Body of pancreas (tissue), 4 donors: ENCODE results near the gene LRRC8B. TPM values are rescaled to one million over a fixed set of nuclear protein-coding genes. Genes with fewer than 3 reads are reported as not detected.

Experiments
- ATAC-seq: fragments of 150-250 bp; one replicate; pipeline ENCODE4 v1.9.1; 2016
- DNase-seq, 4 donors: peaks; one replicate each; pipeline ENCODE4 v3.0.0-alpha.2; 2019
- H3K27ac ChIP-seq, 4 donors: fragments of 200-600 bp; sonication (generic); 1 replicate in 3 of 4; 2 replicates in 1 of 4; pipeline versions ENCODE4 v1.5.1 to v1.6.1; 2016 to 2019; ENCODE audit warnings: mild to moderate bottlenecking in 1 of 4, mixed read lengths in 1 of 4, moderate library complexity in 1 of 4
- H3K27me3 ChIP-seq, 2 donors: fragments of 200-600 bp; sonication (generic); one replicate each; pipeline ENCODE4 v1.6.0; 2016; ENCODE audit warnings: mild to moderate bottlenecking in 1 of 2
- H3K36me3 ChIP-seq, 2 donors: fragments of 200-600 bp; sonication (generic); replicated peaks in 1 of 2; 2 replicates each; pipeline ENCODE4 v1.5.1; 2016; ENCODE audit warnings: low read depth in 2 of 2; ENCODE audit not compliant: insufficient read depth in 1 of 2
- H3K4me1 ChIP-seq: fragments of 200-600 bp; sonication (generic); one replicate; pipeline ENCODE4 v1.6.0; 2016
- H3K4me3 ChIP-seq, 2 donors: fragments of 200-600 bp; sonication (generic); 1 replicate in 1 of 2; 2 replicates in 1 of 2; pipeline ENCODE4 v1.5.1; 2016 to 2019
- H3K9me3 ChIP-seq, 3 donors: fragments of 200-600 bp; sonication (generic); 1 replicate in 2 of 3; 2 replicates in 1 of 3; pipeline ENCODE4 v1.5.1; 2016
- POLR2A ChIP-seq, 3 donors: fragments of 450-650 bp; IDR thresholded peaks; one replicate each; pipeline ENCODE4 v1.6.1; 2016; ENCODE audit warnings: antibody characterized with exemption in 3 of 3, mild to moderate bottlenecking in 2 of 3
- WGBS, 2 donors: methylation state at CpG; one replicate each; pipeline ENCODE4 v1.1.5; 2017; 5-methylcytosine and 5-hydroxymethylcytosine counted together
- intact Hi-C: fragments of 100-400 bp; cut with DNase I; formaldehyde crosslinking; loops from one replicate; pipeline ENCODE4 v1.15.1; 2023
- total RNA-seq, 2 donors: library from RNA; depleted of rRNA; stranded (reverse); fragments of >200 nt; gene quantifications; one replicate each; pipeline ENCODE4 v1.1.0, GENCODE V29; 2016
- TF ChIP-seq, protein P1 (sequence below), 7 experiments: fragments of 450-650 bp in 4 of 7; fragments of 200-600 bp in 3 of 7; sonication (generic) in 3 of 7; IDR thresholded peaks; one replicate each; pipeline ENCODE4 v1.5.1; 2016 to 2019; ENCODE audit warnings: antibody characterized with exemption in 7 of 7

The LRRC8B gene
- total RNA-seq, 2 donors from 2014 or later = 6.0 to 23.4 TPM

DNA sequence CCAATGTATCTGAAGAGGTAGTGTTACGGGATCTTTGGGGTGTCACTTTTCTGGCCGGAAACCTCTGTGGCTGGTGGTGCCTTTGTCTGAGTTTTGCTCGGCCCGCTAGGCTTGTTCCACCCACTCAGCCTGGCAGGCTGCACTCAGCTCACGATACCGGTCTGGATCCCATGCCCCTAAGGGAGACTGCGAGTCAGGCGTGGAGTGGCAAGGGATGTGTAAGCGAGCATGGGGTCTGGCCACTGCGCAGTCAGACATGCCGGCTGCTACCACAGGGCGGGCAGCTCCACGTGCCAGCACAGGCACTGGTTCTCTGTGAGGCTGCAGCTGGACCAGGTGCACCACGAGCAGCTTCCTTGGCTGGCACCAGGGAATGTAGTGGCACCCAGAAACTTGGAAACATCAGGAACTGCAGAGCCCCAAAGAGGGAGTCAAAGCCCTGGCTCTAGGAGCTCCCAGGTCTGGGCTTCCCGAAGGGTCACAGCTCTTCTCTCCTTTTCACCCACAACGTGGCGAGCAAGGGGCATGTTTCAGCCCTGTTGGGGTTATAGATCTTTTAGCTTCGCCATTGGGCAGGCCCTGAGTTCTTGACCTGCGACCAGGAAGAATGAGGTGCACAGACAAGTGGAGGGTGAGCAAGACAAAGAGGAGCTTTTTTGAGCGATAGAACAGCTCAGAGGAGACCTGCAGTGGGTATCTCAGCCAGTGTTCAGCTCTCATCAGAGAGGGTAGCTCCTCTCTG lies 84.5 kb downstream of the LRRC8B start:
- no peaks in the 10 kb centered on the region for H3K4me1 ChIP-seq
- intact Hi-C loops = no loop called here
- H3K27me3 ChIP-seq = no peaks in the 10 kb centered on the region
- DNase-seq (no peak), ATAC-seq (no peak)
- WGBS, 2 donors = 89% methylated on average over 17 to 19 of the region's 20 CpGs
- no peaks in the 10 kb centered on the region for H3K9me3 ChIP-seq
- H3K36me3 ChIP-seq = no peaks in the 10 kb centered on the region
- H3K4me3 ChIP-seq = no peak overlapping the region
- TF ChIP-seq, protein P1, sequence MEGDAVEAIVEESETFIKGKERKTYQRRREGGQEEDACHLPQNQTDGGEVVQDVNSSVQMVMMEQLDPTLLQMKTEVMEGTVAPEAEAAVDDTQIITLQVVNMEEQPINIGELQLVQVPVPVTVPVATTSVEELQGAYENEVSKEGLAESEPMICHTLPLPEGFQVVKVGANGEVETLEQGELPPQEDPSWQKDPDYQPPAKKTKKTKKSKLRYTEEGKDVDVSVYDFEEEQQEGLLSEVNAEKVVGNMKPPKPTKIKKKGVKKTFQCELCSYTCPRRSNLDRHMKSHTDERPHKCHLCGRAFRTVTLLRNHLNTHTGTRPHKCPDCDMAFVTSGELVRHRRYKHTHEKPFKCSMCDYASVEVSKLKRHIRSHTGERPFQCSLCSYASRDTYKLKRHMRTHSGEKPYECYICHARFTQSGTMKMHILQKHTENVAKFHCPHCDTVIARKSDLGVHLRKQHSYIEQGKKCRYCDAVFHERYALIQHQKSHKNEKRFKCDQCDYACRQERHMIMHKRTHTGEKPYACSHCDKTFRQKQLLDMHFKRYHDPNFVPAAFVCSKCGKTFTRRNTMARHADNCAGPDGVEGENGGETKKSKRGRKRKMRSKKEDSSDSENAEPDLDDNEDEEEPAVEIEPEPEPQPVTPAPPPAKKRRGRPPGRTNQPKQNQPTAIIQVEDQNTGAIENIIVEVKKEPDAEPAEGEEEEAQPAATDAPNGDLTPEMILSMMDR (IDR thresholded peaks at IDR 0.05) = no peak
- no peak for TF ChIP-seq POLR2A (IDR thresholded peaks at IDR 0.05)
- H3K27ac ChIP-seq = no peak overlapping the region

DNA sequence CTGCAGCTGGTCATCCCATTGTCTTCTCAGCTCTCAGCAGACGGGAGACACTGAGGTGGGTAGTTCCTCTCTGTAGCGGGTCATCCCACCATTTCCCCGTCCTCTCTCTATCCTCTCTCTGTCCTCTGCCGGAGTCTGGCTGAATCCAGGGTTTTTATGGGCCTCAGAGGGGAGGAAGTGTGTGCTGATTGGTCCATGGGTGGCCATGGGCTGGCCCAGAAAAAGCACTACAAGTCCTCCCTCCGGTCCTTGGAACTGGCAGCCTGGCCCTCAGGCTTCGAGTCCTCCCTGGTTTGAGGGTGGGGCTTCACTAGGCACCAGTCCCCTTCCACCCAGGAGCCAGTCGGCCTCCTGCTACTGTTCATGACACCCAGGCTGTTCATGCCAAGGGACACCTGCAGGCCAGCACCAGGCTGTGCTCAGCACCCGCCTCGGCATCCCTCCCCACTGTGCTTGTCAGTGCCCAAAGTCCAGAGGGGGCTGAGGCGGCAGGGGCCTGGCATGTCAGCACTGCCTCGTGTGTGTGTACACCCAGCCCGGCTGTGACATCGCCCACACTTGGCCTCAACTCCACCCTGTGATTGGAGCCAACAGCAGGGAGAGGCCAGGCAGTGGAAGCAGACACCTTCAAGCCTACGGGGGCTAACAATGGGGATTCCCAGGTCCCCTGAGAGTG lies 85.3 kb downstream of the LRRC8B start:
- 87 to 89% methylated on average over 4 to 14 of the region's 14 CpGs for WGBS, 2 donors
- ATAC-seq = no peak
- H3K36me3 ChIP-seq = no peaks in the 10 kb centered on the region
- H3K9me3 ChIP-seq = no peaks in the 10 kb centered on the region
- DNase-seq = no peak
- H3K27me3 ChIP-seq = no peaks in the 10 kb centered on the region
- intact Hi-C loops = loop anchor here (10.0 kb wide), 1 partner anchor 155 kb away; no protein-coding TSS in a partner anchor
- H3K4me1 ChIP-seq = no peaks in the 10 kb centered on the region
- H3K4me3 ChIP-seq = no peak overlapping the region
- TF ChIP-seq, protein P1 (IDR thresholded peaks at IDR 0.05) = no peak
- no peak for TF ChIP-seq POLR2A (IDR thresholded peaks at IDR 0.05)
- no peak overlapping the region for H3K27ac ChIP-seq

DNA sequence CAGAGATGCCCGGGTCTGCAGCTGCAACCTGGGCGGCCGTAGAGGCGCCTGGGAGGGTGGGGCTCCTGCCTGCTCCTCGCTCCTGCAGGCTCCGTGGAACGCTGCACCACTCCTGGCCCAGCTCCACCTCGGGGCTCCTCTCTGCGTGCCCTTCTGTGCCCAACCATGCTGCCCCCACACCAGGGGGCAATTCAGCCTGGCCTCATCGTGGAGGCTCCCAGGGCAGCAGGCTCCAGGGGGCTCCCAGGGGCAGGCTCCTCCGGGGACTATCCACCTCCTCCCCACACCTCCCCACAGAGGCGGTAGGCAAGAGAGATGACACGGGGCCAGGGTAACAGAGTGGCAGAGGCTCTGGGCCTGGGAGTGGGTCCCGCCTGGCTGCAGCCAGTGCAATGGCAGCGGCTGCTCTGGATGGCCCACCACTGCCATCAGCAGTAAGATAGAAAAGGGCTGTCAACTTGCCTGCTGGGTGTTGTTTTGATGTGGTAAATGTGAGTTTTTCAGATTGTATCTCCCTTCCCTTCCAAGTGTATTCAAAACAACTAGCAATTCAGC lies 85.9 kb downstream of the LRRC8B start:
- ATAC-seq = no peak
- Histone ChIP-seq H3K9me3 (no peaks in the 10 kb centered on the region), H3K4me1 (no peaks in the 10 kb centered on the region), H3K36me3 (no peaks in the 10 kb centered on the region), H3K4me3 (no peak overlapping the region), H3K27ac (no peak overlapping the region), H3K27me3 (no peaks in the 10 kb centered on the region)
- WGBS, 2 donors = 85 to 88% methylated on average over 12 to 15 of the region's 15 CpGs
- DNase-seq = no peak
- TF ChIP-seq POLR2A (IDR thresholded peaks at IDR 0.05) = no peak
- TF ChIP-seq, protein P1 (IDR thresholded peaks at IDR 0.05) = no peak
- intact Hi-C loops = loop anchor here (10.0 kb wide), 1 partner anchor 154 kb away; no protein-coding TSS in a partner anchor

DNA sequence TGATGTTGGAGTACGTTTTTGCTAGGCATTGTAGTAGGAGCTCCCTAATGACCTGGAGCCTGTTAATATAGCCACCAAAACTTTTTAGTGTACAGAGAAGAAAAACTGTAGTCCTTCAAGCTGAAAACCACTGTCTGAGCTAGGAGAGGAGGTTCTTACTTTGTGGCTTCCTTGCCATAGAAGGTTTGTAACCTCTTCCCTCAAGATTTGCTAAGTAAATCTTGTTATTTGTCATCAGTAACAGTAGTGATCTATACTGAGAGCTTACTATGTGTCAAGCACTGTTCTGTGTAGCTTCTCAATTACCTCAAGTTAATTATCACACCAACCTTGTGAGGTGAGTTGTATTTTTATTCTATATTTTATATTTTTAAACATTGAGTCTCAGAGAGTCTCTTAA lies 87.1 kb downstream of the LRRC8B start:
- no peaks in the 10 kb centered on the region for H3K4me1 ChIP-seq
- 68 to 71% methylated on average over 1 of the region's 1 CpG for WGBS, 2 donors
- DNase-seq = no peak
- TF ChIP-seq, protein P1 (IDR thresholded peaks at IDR 0.05) = no peak
- no peak for TF ChIP-seq POLR2A (IDR thresholded peaks at IDR 0.05)
- H3K4me3 ChIP-seq = no peak overlapping the region
- H3K27me3 ChIP-seq = no peaks in the 10 kb centered on the region
- no peaks in the 10 kb centered on the region for H3K36me3 ChIP-seq
- H3K27ac ChIP-seq = no peak overlapping the region
- intact Hi-C loops = loop anchor here (10.0 kb wide), 1 partner anchor 153 kb away; no protein-coding TSS in a partner anchor
- no peaks in the 10 kb centered on the region for H3K9me3 ChIP-seq
- ATAC-seq = no peak
